ENCODE data around the gene OTOP2.
"Not testable (repeated sequence)": the region's sequence is repeated elsewhere in the genome, so short reads cannot be mapped to it uniquely, and the experiment has no call there.

The OTOP2 gene

DNA sequence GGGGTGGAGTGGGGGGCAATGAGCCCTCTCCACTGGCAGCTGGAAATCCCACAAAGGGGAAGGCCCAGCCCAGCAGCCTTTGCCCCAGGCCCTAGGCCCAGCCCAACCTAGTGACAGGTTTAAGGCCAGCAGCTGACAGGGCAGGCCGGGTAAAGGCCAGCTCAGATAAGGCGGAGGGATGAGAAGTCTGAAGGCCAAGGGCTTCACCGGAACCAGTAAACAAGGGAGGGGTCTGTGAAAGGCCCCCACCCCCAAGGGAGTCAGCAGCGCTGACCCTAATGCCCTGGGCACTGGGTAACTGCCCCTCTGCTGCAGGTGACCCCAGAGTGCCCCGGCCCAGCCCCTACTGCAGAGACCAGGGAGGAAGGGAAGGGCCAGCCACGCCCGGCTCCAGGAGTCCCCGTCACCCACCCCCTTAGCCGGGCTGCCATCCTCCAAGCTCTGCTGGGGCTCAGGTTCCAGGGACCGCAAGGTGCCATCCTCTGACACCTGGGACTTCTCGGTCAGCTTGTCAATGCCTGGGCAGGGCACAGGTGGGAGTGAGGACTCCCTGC lies 29.1 kb downstream of the OTOP2 start:
- no peak for DNase-seq

- DNase-seq, result no peak
Observed at GRCh38 chr17:74954115-74954514, 30.0 kb downstream of the OTOP2 start.

- DNase-seq, result peak; percentile 9 to 17
Observed at GRCh38 chr17:74954665-74955421, 30.8 kb downstream of the OTOP2 start.

- no peak for DNase-seq
Observed at GRCh38 chr17:74956093-74956492, 32.0 kb downstream of the OTOP2 start.

DNA sequence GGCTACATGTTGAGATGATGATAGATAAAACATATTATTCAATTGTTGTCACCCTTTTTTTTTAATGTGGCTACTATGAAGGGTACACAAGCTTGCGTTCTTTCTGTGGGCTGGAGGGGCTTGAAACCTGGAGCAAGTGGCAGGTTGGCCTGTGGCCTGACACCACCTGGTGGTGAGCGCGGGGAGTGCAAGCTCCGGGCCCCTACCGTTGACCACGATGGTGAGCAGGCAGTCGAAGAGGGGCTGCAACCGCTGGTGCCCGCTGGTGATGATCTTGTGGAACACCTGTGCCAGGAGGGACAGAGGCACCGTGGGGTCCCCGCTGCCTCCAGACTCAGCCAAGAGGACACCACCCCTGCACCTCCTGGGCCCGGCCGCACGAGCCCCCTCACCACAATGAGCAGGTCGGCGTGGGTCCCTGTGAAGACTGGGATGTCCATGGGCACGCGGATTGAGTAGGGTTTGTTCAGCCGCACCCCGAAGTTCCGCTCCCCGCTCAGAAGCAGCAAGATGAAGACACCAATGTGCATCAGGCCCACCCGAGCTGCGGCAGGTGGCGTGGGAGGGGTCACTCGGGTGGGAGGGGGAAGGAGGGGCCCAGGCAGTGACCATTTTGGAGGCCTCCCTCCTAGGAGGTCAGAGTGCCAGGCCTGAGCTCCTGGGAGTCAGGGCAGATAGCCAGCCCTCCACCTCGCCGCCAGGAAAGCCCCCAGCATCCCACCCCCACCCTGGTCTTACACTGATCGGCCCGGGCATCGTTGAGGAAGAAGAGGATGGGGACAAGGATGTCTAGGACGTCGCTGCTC lies 34.1 kb downstream of the OTOP2 start:
- DNase-seq, result peak; percentile 64 to 66

GRCh38 chr17:74959826-74960515 lies 35.9 kb downstream of the OTOP2 start:
- DNase-seq, result peak in 1 of 2 donors; percentile 17

DNA sequence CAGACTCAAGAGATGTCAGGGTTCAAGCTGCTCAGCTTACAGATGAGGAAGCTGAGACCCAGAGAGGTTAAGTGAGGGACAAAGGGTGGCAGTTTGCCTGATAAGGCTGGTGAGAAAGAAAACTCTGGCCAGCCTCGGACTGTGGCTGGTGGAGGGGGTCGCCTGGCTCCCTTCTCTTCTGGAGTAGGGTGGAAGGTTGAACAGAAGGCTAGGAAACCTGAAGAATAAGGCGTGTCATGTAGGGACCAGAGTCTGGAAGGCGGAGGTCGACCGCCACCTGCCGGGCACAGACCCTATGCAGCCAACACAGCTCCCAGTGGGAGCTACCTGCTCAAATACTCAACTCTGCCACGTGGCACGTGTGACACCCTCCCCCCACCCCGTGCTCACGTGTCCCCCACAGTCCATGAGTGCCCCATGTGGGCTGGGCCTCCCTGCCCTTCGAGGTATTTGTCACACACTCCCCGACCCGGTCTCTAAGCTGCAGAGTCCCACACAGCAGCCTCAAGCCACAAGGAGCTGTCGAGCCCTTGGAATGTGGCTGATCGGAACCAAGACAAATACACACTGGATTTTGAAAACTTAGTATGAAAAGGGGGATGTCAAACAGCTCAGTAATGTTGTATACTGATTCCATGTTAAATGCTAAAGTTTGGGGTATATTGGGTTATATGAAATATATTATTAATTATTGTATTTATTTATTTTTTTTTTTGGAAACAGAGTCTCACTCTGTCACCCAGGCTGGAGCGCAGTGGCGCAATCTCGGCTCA lies 36.7 kb downstream of the OTOP2 start:
- DNase-seq, result peak; percentile 15 to 31

DNA sequence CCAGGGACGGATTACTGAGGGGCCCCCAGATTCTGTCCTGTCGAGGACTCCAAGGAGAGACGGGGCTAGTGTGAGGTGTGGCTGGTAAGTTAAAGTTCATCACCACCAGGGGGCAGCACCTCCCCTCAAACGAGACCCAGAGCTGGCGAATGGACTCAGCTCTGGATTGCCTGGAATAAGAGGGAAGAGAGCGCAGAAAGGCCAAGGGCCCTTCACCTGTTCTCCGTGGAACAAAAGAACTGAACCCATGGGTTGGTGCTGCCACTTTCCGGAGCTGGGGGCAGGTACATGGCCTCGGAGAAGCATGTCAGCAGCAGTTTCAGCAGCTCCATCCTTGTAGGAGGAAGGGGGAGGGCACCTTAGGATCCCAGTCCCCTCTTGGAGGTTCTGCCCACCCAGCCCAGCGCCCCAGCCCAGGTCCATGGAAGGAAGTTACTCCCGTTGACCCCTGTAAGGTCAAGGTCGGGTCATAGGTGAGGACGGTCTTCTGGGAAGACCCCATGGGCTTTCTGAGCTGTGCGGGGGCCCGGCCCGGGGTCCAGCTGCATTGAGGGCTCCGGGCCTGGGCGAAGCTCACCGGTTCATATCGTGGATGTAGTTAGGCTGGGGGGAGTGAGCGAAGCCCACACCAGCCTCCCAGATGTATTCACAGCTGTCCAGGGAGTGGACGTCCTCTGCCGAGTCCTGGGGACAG lies 37.7 kb downstream of the OTOP2 start:
- peak; percentile 82 for DNase-seq

- DNase-seq, result no peak
Observed at GRCh38 chr17:74962622-74963394, 38.7 kb downstream of the OTOP2 start.

DNA sequence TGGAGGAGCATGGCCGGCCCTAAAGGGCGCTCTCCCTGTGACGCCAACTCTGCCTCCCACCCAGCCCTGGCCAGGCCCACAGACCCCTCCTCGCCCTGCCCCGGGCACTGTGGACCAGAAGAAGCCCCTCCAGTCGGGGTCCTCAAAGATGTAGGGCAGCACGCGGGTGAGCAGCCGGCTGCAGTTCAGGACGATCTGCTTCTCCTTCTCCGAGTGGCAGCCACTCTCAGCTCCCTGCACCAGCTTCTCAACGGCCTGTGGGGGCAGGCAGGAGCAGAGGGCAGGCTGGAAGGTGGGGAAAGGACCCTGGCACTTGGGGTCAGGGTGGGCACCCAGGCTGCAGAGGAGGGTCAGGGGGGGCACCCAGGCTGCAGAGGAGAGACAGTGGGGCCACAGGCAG lies 39.6 kb downstream of the OTOP2 start:
- no peak for DNase-seq

DNA sequence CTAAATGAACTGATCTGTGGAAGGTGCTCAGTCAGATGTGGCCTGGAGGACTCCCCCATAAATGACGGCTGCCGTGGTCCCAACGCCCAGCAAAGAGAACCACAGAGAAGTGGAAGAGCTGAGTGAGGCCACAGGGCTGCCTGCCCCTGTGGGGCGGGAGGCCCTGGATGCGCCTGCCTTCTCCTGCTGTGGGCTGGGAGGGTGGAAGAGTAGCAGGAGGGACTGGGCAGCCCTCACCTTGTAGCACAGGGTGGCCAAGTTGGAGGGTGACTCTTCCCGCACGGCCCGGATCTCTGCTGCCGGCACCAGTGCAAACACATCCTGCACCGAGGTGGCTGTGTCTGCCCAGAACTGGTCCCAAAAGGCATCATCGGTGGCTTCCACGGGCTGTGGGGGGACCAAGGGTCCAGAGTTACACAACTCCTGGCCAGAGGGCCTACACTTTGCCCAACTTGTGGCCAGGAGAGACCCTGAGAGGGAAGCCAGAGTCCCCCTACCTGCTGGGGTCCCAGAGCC lies 40.2 kb downstream of the OTOP2 start:
- no peak for DNase-seq

- DNase-seq, result no peak
Observed at GRCh38 chr17:74964988-74965622, 41.0 kb downstream of the OTOP2 start.

DNA sequence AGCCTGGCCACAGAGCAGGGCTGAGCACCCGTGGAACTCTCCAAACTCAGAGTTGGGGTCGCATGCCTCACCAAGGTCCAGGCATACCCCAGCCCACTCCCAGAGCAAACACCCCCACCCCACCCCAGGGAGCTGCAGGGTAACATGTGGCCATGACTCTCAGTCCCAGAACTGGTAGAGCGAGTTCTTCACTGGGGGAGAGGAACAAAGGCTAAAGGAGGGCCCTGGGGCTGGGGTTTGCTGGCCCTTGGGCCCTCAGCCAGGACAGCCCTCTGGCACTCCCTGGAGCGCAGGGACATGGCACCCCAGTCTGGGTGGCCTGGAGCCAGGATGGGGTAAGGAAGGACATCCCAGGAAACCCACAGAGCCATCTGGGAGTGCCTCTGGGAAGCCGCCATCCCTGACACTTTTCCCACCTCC lies 44.3 kb downstream of the OTOP2 start:
- no peak for DNase-seq

DNA sequence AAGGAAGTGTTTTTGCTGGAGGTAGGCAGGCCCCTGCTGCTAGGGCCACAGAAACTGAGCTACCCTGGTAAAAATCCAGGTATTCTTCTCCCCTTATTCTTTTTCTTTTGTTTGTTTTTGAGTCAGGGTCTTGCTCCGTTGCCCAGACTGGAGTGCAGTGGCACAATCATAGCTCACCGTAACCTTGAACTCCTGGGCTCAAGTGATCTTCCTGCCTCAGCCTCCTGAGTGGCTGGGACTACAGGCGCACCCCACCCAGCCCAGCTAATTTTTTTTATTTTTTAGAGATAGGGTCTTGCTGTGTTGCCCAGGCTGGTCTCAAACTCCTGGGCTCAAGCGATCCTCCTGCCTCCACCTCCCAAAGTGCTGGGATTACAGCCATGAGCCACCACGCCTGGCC lies 45.4 kb downstream of the OTOP2 start:
- DNase-seq, result not testable (repeated sequence)

DNA sequence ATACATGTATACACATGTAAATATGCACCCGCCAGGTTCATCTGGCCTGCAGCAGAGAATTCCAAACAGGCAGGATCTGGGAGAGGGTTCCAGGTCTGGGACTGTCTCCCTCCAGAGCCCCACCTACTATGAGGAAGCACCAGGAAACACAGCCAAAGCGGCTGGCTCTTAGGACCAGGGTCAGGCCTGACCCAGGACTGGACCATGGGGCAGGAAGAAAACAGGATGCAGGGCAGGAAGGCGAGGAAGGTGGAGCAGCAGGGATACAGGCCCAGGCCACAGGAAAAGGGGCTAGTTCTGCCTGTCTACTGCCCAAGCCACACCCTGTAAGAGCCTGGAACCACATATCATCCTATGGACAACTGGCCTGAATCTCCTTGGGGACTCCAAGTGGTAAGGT lies 46.3 kb downstream of the OTOP2 start:
- no peak for DNase-seq

DNA sequence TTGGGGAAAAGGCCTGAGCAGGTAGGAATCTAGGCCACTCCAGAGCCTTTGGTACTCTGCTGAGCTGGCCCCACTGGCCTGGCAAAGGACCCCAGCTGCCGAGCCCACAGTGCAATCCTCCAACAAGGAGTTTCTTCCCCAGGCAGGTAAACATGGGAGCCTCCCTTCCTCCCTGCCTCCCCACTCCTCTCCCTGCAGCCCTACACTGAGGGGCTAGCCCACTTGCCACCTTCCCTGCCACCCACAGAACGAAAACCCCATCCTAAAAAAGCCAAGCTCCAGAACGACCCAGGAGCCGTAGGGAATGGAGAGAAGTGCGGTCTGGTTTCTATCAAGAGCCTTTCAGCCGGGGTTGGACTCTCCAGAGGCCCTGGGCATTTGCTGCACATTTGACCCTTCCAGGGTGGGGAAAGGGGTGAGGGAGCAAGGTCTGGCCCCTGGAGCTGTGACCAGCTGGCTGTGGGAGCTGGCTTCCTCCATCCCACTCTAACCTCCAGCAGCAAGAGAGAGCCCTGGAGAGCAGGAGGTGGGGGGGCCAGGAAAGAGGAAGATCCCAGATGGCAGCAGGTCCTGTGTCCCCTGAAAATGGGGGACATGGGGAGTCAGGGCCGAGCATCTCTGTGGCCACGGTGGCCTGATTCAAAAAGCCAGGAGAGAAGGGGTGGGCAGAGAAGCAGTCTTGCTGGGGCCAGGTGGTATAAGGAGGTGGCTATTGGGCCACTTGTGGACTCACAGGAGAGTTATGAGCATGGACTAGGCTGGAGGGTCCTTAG lies 47.2 kb downstream of the OTOP2 start:
- DNase-seq, result no peak

- DNase-seq, result no peak
Observed at GRCh38 chr17:74971842-74972106, 47.7 kb downstream of the OTOP2 start.

- no peak for DNase-seq
Observed at GRCh38 chr17:74972107-74972972, 48.3 kb downstream of the OTOP2 start, which contains the start of gene HID1. Gene HID1 (minus strand): TSS chr17:74972759. CDS start chr17:74972656, 103 bp downstream.
